ENCODE data around the gene COA1.
"Not testable (repeated sequence)": the region's sequence is repeated elsewhere in the genome, so short reads cannot be mapped to it uniquely, and the experiment has no call there.

COA1 gene

DNA sequence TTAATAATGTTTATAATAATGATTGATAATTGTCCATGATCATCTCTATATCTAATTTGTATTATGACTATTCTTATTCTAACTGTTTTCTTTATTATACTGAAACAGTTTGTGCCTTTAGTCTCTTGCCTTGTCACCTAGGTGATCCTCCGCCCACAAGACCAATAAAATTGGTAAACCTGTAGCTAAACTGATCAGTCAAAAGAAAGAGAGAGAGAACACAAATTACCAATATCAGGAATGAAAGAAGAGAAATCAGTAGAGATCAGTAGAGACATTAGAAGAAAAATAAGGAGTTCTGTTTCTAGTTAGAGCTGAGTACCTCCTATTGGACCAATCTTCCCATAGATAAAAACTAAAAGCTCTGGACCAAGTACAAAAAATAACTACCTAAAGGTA is 6.1 kb upstream of the COA1 start:
- DNase-seq (ENCODE audit: low read depth) = no peak
- TF ChIP-seq, protein P1, sequence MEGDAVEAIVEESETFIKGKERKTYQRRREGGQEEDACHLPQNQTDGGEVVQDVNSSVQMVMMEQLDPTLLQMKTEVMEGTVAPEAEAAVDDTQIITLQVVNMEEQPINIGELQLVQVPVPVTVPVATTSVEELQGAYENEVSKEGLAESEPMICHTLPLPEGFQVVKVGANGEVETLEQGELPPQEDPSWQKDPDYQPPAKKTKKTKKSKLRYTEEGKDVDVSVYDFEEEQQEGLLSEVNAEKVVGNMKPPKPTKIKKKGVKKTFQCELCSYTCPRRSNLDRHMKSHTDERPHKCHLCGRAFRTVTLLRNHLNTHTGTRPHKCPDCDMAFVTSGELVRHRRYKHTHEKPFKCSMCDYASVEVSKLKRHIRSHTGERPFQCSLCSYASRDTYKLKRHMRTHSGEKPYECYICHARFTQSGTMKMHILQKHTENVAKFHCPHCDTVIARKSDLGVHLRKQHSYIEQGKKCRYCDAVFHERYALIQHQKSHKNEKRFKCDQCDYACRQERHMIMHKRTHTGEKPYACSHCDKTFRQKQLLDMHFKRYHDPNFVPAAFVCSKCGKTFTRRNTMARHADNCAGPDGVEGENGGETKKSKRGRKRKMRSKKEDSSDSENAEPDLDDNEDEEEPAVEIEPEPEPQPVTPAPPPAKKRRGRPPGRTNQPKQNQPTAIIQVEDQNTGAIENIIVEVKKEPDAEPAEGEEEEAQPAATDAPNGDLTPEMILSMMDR (IDR thresholded peaks at IDR 0.05; ENCODE audit: control insufficient read depth, extremely low read depth, insufficient read depth) = no peak
- no peak overlapping the region for H3K4me3 ChIP-seq (ENCODE audit: low read depth, low read length)

DNA sequence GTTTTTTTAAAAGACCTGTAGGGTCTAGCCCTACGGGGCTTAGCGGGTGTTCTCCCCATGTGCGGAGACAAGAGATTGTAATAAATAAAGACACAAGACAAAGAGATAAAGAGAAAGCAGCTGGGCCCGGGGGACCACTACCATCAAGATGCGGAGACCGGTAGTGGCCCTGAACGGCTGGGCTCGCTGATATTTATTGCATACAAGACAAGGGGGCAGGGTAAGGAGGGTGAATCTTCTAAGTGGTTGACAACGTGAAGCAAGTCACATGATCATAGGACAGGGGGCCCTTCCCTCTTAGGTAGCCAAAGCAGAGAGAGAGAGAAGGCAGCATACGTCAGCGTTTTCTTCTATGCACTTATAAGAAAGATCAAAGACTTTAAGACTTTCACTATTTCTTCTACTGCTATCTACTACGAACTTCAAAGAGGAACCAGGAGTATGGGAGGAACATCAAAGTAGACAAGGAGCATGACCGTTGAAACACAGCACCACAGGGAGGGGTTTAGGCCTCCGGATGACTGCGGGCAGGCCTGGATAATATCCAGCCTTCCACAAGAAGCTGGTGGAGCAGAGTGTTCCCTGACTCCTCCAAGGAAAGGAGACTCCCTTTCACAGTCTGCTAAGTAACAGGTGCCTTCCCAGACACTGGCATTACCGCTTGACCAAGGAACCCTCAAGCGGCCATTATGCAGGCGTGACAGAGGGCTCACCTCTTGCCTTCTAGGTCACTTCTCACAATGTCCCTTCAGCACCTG is 5.4 kb upstream of the COA1 start:
- DNase-seq (ENCODE audit: low read depth); H3K4me3 ChIP-seq (ENCODE audit: low read depth, low read length): not testable (repeated sequence)

DNA sequence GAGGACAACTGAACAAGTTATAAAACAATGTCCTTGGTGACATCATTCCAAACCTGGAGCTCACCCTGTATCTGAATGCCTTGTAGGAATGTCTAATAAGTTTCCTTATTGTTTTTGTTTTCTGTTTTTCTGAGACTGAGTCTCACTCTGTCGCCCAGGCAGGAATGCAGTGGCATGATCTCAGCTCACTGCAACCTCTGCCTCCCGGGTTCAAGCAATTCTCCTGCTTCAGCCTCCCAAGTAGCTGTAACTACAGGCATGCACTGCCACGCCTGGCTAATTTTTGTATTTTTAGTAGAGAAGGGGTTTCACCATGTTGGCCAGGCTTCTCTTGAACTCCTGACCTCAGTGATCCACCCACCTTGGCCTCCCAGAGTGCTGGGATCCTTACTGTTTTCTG is 2.2 kb upstream of the COA1 start:
- H3K4me3 ChIP-seq (ENCODE audit: low read depth, low read length) = not testable (repeated sequence)

DNA sequence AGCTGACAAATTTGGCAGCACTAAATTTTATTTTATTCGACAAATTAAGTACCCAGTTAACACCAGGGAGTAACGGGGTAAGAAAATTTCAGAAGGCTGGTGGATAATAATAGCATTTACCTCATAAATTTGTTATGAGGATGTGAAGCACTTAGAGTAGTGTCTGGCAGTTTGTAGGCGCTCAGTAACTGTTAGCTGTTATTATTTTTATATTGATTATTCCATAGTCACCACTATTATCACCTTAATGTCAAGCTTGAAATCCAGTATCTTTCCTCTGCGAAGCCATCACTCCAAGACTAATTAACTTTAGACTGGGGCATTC is 563 bp upstream of the COA1 start:
- peak overlapping the region; percentile 81 for H3K4me3 ChIP-seq (ENCODE audit: low read depth, low read length)
- TF ChIP-seq, protein P1 (IDR thresholded peaks at IDR 0.05; ENCODE audit: control insufficient read depth, extremely low read depth, insufficient read depth) = no peak
- no peak for DNase-seq (ENCODE audit: low read depth)

More for the DNA sequence above, 2.2 kb upstream of the COA1 start:
- not testable (repeated sequence) for DNase-seq (ENCODE audit: low read depth)

DNA sequence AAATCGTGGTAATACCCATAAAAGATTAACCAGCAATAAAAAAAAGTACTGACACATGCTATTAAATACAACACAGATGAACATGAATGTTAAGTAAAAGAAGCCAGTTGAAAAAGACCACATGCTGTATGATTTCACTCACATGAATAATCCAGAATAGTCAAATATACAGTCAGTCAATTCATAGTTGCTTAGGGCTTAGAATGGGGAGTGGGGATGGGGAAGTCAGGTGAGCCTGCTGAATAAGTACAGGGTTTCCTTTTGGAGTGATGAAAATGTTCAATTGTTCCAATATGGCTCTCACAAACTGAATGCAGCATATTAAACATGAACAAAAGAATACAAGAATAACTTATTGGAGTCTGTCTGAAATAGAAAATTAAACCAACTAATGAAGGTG is 1.8 kb downstream of the COA1 start:
- H3K4me3 ChIP-seq (ENCODE audit: low read depth, low read length) = no peak overlapping the region
- TF ChIP-seq, protein P1 (IDR thresholded peaks at IDR 0.05; ENCODE audit: control insufficient read depth, extremely low read depth, insufficient read depth) = no peak
- no peak for DNase-seq (ENCODE audit: low read depth)

DNA sequence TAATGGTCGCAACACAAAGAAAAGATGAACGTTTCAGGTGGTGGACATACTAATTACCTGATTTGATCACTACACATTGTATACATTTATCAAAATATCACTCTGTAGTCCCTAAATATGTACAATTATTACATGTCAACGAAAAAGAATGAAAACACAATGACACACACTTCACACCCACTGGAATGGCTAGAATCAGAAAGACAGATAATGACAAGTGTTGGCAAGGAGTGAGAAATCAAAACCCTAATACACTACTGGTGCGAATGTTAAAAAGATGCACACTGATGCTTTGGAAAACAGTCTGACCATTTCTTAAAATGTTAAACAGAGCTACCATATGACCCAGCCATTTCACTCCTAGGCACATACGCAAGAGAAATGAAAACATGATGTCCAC is 2.3 kb downstream of the COA1 start:
- TF ChIP-seq, protein P1 (IDR thresholded peaks at IDR 0.05; ENCODE audit: control insufficient read depth, extremely low read depth, insufficient read depth) = no peak
- no peak overlapping the region for H3K4me3 ChIP-seq (ENCODE audit: low read depth, low read length)

DNA sequence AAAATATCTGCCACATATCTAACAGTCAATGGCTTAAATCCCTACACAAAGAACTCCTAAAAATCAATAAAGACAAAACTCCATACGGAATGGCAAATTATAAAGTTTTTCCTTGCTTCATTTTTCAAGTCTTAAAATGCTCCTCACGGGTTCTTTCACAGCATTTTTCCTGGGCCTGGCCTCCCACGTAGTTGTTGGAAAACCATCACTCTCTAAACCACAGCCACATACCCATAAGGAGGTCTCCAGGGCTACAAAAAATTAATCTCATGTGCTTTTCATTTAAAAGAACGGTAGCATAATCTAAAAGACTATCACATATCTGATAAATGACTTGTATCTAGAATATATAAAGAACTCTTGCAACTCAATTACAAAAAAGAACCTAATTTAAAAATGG is 2.9 kb downstream of the COA1 start:
- no peak overlapping the region for H3K4me3 ChIP-seq (ENCODE audit: low read depth, low read length)
- TF ChIP-seq, protein P1 (IDR thresholded peaks at IDR 0.05; ENCODE audit: control insufficient read depth, extremely low read depth, insufficient read depth) = no peak
- no peak for DNase-seq (ENCODE audit: low read depth)

More for the DNA sequence above, 2.3 kb downstream of the COA1 start:
- no peak for DNase-seq (ENCODE audit: low read depth)

DNA sequence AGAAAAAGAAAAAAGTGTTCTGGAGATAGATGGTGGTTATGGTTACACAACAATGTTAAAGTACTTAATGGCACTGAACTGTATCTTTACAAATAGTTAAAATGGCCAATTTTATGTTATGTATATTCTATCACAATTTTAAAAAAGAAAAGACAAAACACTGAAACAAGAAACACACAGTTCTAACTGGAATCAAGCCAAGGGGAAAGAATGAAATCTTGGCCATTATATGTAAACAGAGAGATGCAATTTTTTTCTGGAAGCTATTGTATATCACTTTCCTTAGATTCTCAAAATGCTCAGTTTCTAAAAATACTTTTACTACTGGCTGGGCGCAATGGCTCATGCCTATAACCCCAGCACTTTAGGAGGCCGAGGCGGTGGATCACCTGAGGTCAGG is 4.1 kb downstream of the COA1 start:
- H3K4me3 ChIP-seq (ENCODE audit: low read depth, low read length) = no peak overlapping the region
- no peak for DNase-seq (ENCODE audit: low read depth)
- TF ChIP-seq, protein P1 (IDR thresholded peaks at IDR 0.05; ENCODE audit: control insufficient read depth, extremely low read depth, insufficient read depth) = no peak
